Mesenchymal stem cell (in vitro differentiated cells and primary cell): ENCODE measurements around the gene EEF1AKMT1.

ENCODE experiments used
- DNase-seq: peaks from one replicate; pipeline ENCODE4 v3.0.0-alpha.2; 2013
- H2AFZ ChIP-seq: one replicate; pipeline ENCODE4 v1.6.1; 2013; ENCODE audit warnings: low read depth, mild to moderate bottlenecking, control low read depth, inconsistent platforms, low read length, moderate library complexity
- H2AK5ac ChIP-seq: 2 replicates; pipeline ENCODE4 v1.6.1; 2013; ENCODE audit warnings: low read length, moderate library complexity, mild to moderate bottlenecking, inconsistent platforms; ENCODE audit not compliant: severe bottlenecking
- H2BK120ac ChIP-seq: one replicate; pipeline ENCODE4 v1.6.1; 2013; ENCODE audit warnings: low read depth, mild to moderate bottlenecking, inconsistent platforms, low read length, moderate library complexity
- H2BK12ac ChIP-seq, 2 experiments: one replicate each; pipeline ENCODE4 v1.6.1; 2013; ENCODE audit warnings: inconsistent platforms in 2 of 2, low read length in 2 of 2, mild to moderate bottlenecking in 2 of 2, moderate library complexity in 2 of 2, control low read depth in 1 of 2
- H2BK15ac ChIP-seq: one replicate; pipeline ENCODE4 v1.6.1; 2013; ENCODE audit warnings: mild to moderate bottlenecking, low read depth, inconsistent platforms; ENCODE audit not compliant: poor library complexity, severe bottlenecking
- H2BK5ac ChIP-seq: 2 replicates; pipeline ENCODE4 v1.6.1; 2013; ENCODE audit warnings: low read depth, mild to moderate bottlenecking, low read length, control low read depth, inconsistent platforms; ENCODE audit not compliant: poor library complexity, severe bottlenecking
- H3K14ac ChIP-seq, 2 experiments: one replicate each; pipeline ENCODE4 v1.6.1; 2013; ENCODE audit warnings: inconsistent platforms in 2 of 2, low read length in 2 of 2, control low read depth in 1 of 2, mild to moderate bottlenecking in 1 of 2, moderate library complexity in 1 of 2
- H3K18ac ChIP-seq, 2 experiments: one replicate each; pipeline ENCODE4 v1.6.1; 2013; ENCODE audit warnings: inconsistent platforms in 2 of 2, low read length in 2 of 2, control low read depth in 1 of 2, low read depth in 1 of 2, mild to moderate bottlenecking in 1 of 2
- H3K23ac ChIP-seq, 2 experiments: one replicate each; pipeline ENCODE4 v1.6.1; 2013; ENCODE audit warnings: inconsistent platforms in 2 of 2, low read length in 2 of 2, mild to moderate bottlenecking in 2 of 2, moderate library complexity in 2 of 2, control low read depth in 1 of 2
- H3K27ac ChIP-seq: 2 replicates; pipeline ENCODE4 v1.5.1; 2013; ENCODE audit warnings: mild to moderate bottlenecking, moderate library complexity, low read length, control low read depth, inconsistent platforms; ENCODE audit not compliant: poor library complexity, severe bottlenecking
- H3K27me3 ChIP-seq, 2 experiments: 2 replicates each; pipeline versions ENCODE4 v1.6.1 to v1.7.0; 2013; ENCODE audit warnings: low read length in 2 of 2, mild to moderate bottlenecking in 2 of 2, moderate library complexity in 2 of 2, control low read depth in 1 of 2, inconsistent platforms in 1 of 2; ENCODE audit not compliant: control insufficient read depth in 1 of 2, insufficient read depth in 1 of 2
- H3K36me3 ChIP-seq, 2 experiments: 2 replicates each; pipeline versions ENCODE4 v1.6.1 to v1.7.0; 2013; ENCODE audit warnings: low read length in 2 of 2, control low read depth in 1 of 2, inconsistent platforms in 1 of 2, low read depth in 1 of 2, mild to moderate bottlenecking in 1 of 2; ENCODE audit not compliant: insufficient read depth in 2 of 2, control insufficient read depth in 1 of 2
- H3K4ac ChIP-seq, 2 experiments: one replicate each; pipeline ENCODE4 v1.6.1; 2013; ENCODE audit warnings: inconsistent platforms in 2 of 2, low read length in 2 of 2, mild to moderate bottlenecking in 2 of 2, moderate library complexity in 2 of 2, control low read depth in 1 of 2, low read depth in 1 of 2
- H3K4me1 ChIP-seq: 2 replicates; pipeline ENCODE4 v1.6.1; 2013; ENCODE audit warnings: low read depth, low read length, control low read depth; ENCODE audit not compliant: control insufficient read depth, insufficient read depth
- H3K4me2 ChIP-seq: 2 replicates; pipeline ENCODE4 v1.6.1; 2013; ENCODE audit warnings: low read length, mild to moderate bottlenecking, inconsistent platforms; ENCODE audit not compliant: poor library complexity, severe bottlenecking
- H3K4me3 ChIP-seq, 2 experiments: 2 replicates each; pipeline versions ENCODE4 v1.5.1 to v1.7.0; 2013; ENCODE audit warnings: low read length in 2 of 2, mild to moderate bottlenecking in 2 of 2, control low read depth in 1 of 2, low read depth in 1 of 2; ENCODE audit not compliant: insufficient read depth in 1 of 2
- H3K79me1 ChIP-seq: replicated peaks from 2 replicates; pipeline ENCODE4 v1.6.1; 2013; ENCODE audit warnings: mild to moderate bottlenecking, control low read depth, low read length, inconsistent platforms; ENCODE audit not compliant: poor library complexity, severe bottlenecking
- H3K9ac ChIP-seq: 2 replicates; pipeline ENCODE4 v1.7.0; 2013; ENCODE audit warnings: mild to moderate bottlenecking, low read length, moderate library complexity
- H3K9me3 ChIP-seq: 2 replicates; pipeline ENCODE4 v1.7.0; 2013; ENCODE audit warnings: mild to moderate bottlenecking, low read length; ENCODE audit not compliant: control insufficient read depth
- H4K8ac ChIP-seq: one replicate; pipeline ENCODE4 v1.6.1; 2013; ENCODE audit warnings: inconsistent platforms, mild to moderate bottlenecking, low read length, moderate library complexity
- H4K91ac ChIP-seq: one replicate; pipeline ENCODE4 v1.6.1; 2013; ENCODE audit warnings: mild to moderate bottlenecking, low read length, inconsistent platforms
- WGBS: methylation state at CpG from one replicate; pipeline ENCODE4 v1.1.7; 2013; ENCODE audit warnings: mixed read lengths; 5-methylcytosine and 5-hydroxymethylcytosine counted together

Gene EEF1AKMT1

GRCh38 chr13:20798027-20798426, 24.3 kb upstream of the EEF1AKMT1 start:
- H2BK120ac ChIP-seq = no peak overlapping the region
- H4K8ac ChIP-seq = no peak overlapping the region
- 95% methylated on average over 4 of the region's 4 CpGs for WGBS
- no peaks in the 10 kb centered on the region for H3K27me3 ChIP-seq
- H2BK15ac ChIP-seq = no peak overlapping the region
- H3K36me3 ChIP-seq = peaks cover 7 to 37% of the 10 kb centered on the region in 2 experiments
- H3K4ac ChIP-seq = no peak overlapping the region
- H3K4me3 ChIP-seq = no peak overlapping the region
- no peak overlapping the region for H3K4me2 ChIP-seq
- H3K79me1 ChIP-seq = peaks cover 9% of the 10 kb centered on the region
- H2BK5ac ChIP-seq = no peak overlapping the region
- no peak overlapping the region for H4K91ac ChIP-seq
- H3K4me1 ChIP-seq = peaks cover 1% of the 10 kb centered on the region
- no peak overlapping the region for H3K27ac ChIP-seq
- H3K9me3 ChIP-seq = no peaks in the 10 kb centered on the region
- no peak overlapping the region for H3K18ac ChIP-seq
- no peak for DNase-seq
- no peak overlapping the region for H3K9ac ChIP-seq
- no peak overlapping the region for H3K23ac ChIP-seq
- no peak overlapping the region for H2BK12ac ChIP-seq
- no peak overlapping the region for H2AFZ ChIP-seq
- H2AK5ac ChIP-seq = no peak overlapping the region
- H3K14ac ChIP-seq = no peak overlapping the region

- H3K79me1 ChIP-seq = peaks cover 11% of the 10 kb centered on the region
- 13% methylated on average over 4 of the region's 5 CpGs for whole genome bisulfite sequencing
- H2BK12ac ChIP-seq = no peak overlapping the region
- no peak overlapping the region for H2BK120ac ChIP-seq
- peak; percentile 48 for DNase-seq
- H2BK15ac ChIP-seq = no peak overlapping the region
- no peak overlapping the region for H2BK5ac ChIP-seq
- no peak overlapping the region for H3K18ac ChIP-seq
- no peak overlapping the region for H3K23ac ChIP-seq
- H3K9me3 ChIP-seq = no peaks in the 10 kb centered on the region
- peaks cover 13 to 37% of the 10 kb centered on the region in 2 experiments for H3K36me3 ChIP-seq
- no peak overlapping the region for H2AK5ac ChIP-seq
- no peak overlapping the region for H3K4ac ChIP-seq
- no peaks in the 10 kb centered on the region for H3K27me3 ChIP-seq
- no peak overlapping the region for H3K14ac ChIP-seq
- H3K4me1 ChIP-seq = peaks cover under 1% of the 10 kb centered on the region
- no peak overlapping the region for H4K91ac ChIP-seq
- peak overlapping the region; percentile 40 for H3K9ac ChIP-seq
- H2AFZ ChIP-seq = no peak overlapping the region
- no peak overlapping the region for H4K8ac ChIP-seq
- no peak overlapping the region for H3K4me3 ChIP-seq
- H3K4me2 ChIP-seq = no peak overlapping the region
- H3K27ac ChIP-seq = no peak overlapping the region
These were observed 23.2 kb upstream of the EEF1AKMT1 start for GRCh38 chr13:20796791-20797508.

- H2AFZ ChIP-seq = no peak overlapping the region
- peaks cover 3% of the 10 kb centered on the region for H3K4me1 ChIP-seq
- H3K18ac ChIP-seq = no peak overlapping the region
- H4K8ac ChIP-seq = no peak overlapping the region
- H2BK12ac ChIP-seq = no peak overlapping the region
- H3K4ac ChIP-seq = no peak overlapping the region
- H2AK5ac ChIP-seq = no peak overlapping the region
- DNase-seq = no peak
- H4K91ac ChIP-seq = no peak overlapping the region
- H3K9ac ChIP-seq = no peak overlapping the region
- no peaks in the 10 kb centered on the region for H3K27me3 ChIP-seq
- H3K14ac ChIP-seq = no peak overlapping the region
- no peak overlapping the region for H2BK15ac ChIP-seq
- WGBS = 95% methylated on average over 7 of the region's 7 CpGs
- no peak overlapping the region for H2BK5ac ChIP-seq
- no peak overlapping the region for H2BK120ac ChIP-seq
- no peak overlapping the region for H3K27ac ChIP-seq
- peaks cover 15 to 47% of the 10 kb centered on the region in 2 experiments for H3K36me3 ChIP-seq
- peaks cover 15% of the 10 kb centered on the region for H3K79me1 ChIP-seq
- H3K9me3 ChIP-seq = no peaks in the 10 kb centered on the region
- no peak overlapping the region for H3K4me3 ChIP-seq
- no peak overlapping the region for H3K4me2 ChIP-seq
- no peak overlapping the region for H3K23ac ChIP-seq
These were observed 15.9 kb upstream of the EEF1AKMT1 start for GRCh38 chr13:20789665-20790064.

GRCh38 chr13:20788312-20788711, 14.6 kb upstream of the EEF1AKMT1 start:
- no peak overlapping the region for H2BK12ac ChIP-seq
- H3K4me1 ChIP-seq = peaks cover 3% of the 10 kb centered on the region
- H3K14ac ChIP-seq = no peak overlapping the region
- H4K91ac ChIP-seq = no peak overlapping the region
- H3K27ac ChIP-seq = no peak overlapping the region
- H3K4ac ChIP-seq = no peak overlapping the region
- no peaks in the 10 kb centered on the region for H3K27me3 ChIP-seq
- no peak overlapping the region for H3K9ac ChIP-seq
- H3K4me2 ChIP-seq = no peak overlapping the region
- H2BK120ac ChIP-seq = no peak overlapping the region
- no peak overlapping the region for H2BK15ac ChIP-seq
- no CpG with 5 or more reads among the region's 1 CpG for WGBS
- no peak for DNase-seq
- H3K23ac ChIP-seq = no peak overlapping the region
- H3K79me1 ChIP-seq = peaks cover 13% of the 10 kb centered on the region
- no peak overlapping the region for H2BK5ac ChIP-seq
- no peak overlapping the region for H2AFZ ChIP-seq
- H3K36me3 ChIP-seq = peaks cover 15 to 49% of the 10 kb centered on the region in 2 experiments
- no peak overlapping the region for H3K4me3 ChIP-seq
- no peak overlapping the region for H3K18ac ChIP-seq
- H4K8ac ChIP-seq = no peak overlapping the region
- no peaks in the 10 kb centered on the region for H3K9me3 ChIP-seq
- no peak overlapping the region for H2AK5ac ChIP-seq
